OCI-M1 (cell line): ENCODE measurements around the gene HECW1.
A peak's percentile ranks its signal among the peaks of the same experiment; 100 is the strongest.
"Not testable (repeated sequence)": the region's sequence is repeated elsewhere in the genome, so short reads cannot be mapped to it uniquely, and the experiment has no call there.

Experiments
- DNase-seq: peaks from one replicate; lab custom pipeline; 2025; lab: John Stamatoyannopoulos, UW

Gene HECW1

DNA sequence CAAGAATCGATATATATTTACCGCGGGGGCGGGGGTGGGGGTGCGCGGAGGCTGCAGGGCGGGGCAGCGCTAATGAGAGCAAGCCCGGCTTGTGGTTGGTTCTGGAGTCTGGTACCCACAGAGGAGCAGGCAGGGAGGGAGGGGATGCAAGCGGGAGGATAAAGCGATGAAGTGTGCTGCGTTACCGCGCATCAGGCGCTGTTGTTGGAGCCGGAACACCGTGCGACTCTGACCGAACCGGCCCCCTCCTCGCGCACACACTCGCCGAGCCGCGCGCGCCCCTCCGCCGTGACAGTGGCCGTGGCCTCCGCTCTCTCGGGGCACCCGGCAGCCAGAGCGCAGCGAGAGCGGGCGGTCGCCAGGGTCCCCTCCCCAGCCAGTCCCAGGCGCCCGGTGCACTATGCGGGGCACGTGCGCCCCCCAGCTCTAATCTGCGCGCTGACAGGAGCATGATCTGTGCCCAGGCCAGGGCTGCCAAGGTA is at the start of gene HECW1:
Gene HECW1 (plus strand): TSS at position 189 of the 482 bp plus-strand sequence. CDS start 131,259 bp downstream, outside the sequence.
- no peak for DNase-seq

DNA sequence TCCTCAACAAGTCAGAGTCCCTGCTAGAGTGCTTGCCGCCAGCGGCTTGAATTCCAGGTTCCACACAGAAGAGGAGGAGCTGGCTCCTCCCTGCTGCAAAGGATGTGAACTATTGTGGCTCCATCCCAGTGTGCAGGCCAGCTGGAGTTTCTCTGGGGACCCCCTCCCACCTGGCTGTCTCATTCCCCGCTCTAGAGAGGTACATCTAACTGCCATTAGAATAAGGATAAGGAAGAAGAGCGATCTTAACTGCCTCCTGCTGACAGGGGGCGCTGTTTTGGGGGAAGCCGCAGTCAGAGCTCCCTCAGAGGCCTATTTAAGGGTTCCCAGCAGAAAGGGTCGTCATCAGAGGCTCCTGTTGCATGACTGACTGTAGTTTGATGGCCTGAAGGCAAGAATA is 40.8 kb upstream of the HECW1 start:
- peak; percentile 21 for DNase-seq

- peak; percentile 13 for DNase-seq
Measured at GRCh38 chr7:43072530-43072929, 39.9 kb upstream of the HECW1 start.

DNA sequence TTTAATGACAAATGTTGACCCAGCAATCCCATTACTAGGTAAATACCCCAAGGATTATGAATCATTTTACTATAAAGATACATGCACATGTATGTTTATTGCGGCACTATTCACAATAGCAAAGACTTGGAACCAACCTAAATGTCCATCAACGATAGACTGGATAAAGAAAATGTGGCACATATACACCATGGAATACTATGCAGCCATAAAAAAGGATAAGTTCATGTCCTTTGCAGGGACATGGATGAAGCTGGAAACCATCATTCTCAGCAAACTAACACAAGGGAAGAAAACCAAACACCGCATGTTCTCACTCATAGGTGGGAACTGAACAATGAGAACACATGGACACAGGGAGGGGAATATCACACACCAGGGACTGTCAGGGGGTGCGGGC is 38.6 kb upstream of the HECW1 start:
- not testable (repeated sequence) for DNase-seq

DNA sequence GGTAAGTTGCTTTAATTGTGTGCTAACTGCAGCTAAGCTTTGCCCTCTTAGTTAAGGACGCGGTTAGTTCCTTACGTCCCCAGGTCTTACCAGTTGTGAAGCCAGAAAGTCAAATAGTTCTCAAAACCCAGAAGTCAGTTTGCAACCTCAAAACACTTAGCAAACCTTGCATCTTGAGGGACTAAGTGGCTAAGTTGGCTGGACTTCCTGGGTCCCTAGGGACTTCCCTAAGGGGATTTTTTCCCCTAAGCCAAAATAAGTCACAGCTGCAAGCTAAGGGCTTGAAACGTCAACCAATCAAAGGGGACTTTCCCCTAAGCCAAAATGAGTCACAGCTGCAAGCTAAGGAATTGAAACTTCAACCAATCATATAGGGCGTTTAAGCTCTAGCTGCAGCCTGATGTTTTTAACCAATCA is 36.2 kb upstream of the HECW1 start:
- DNase-seq, result no peak

GRCh38 chr7:43076606-43077005 is 35.8 kb upstream of the HECW1 start:
- DNase-seq, result no peak

- DNase-seq, result no peak
Measured at GRCh38 chr7:43077285-43077684, 35.2 kb upstream of the HECW1 start.

DNA sequence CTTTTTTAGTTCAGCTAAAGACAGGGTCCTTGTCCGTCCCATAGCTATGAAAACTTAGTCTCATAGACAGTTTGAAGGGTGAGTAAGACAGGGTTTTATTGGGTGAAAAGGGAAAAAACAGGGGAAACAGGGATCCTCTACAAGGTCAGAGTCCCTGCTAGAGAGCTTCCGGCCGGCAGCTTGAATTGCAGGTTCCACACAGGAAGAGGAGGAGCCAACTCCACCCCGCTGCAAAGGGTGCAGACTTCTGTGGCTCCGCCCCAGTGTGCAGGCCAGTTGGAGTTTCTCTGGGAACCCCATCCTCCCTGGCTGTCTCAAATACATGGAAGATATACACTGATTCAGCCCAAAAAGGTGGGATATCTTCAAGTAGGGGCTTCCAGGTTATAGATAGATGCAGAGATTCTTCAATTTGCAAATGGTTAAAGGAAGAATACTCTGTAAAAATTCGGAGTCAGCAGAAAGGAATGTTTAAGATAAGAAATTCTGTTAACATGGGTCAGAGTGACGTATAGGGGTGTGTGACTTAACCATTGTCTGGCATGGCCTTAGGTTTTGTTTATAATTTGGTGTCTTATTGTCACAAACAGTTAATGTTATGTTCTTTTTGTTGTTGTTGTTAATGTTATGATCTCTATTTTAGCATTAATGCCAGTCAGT is 34.6 kb upstream of the HECW1 start:
- DNase-seq, result peak; percentile 1

GRCh38 chr7:43078794-43079193 is 33.7 kb upstream of the HECW1 start:
- DNase-seq, result no peak

GRCh38 chr7:43081603-43082002 is 30.8 kb upstream of the HECW1 start:
- no peak for DNase-seq

DNA sequence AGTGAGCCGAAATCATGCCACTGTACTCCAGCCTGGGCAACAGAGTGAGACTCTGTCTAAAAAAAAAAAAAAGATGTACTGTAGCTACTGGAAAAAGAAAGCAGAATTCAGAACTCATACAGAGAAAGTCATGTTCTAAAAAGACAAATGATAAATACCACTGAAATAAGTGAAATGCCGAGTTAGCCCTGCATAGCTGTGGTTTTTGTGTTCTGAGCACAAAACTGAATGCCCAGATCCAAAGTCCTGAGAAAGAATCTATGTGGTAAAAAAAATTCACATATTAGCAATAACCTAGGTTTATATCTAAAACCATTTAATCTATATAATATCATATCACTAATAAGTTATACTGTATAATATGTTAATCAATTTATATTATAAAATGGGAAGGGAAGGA is 29.3 kb upstream of the HECW1 start:
- DNase-seq, result no peak

GRCh38 chr7:43085017-43085416 is 27.4 kb upstream of the HECW1 start:
- no peak for DNase-seq

- no peak for DNase-seq
Measured at GRCh38 chr7:43085992-43086391, 26.5 kb upstream of the HECW1 start.

DNA sequence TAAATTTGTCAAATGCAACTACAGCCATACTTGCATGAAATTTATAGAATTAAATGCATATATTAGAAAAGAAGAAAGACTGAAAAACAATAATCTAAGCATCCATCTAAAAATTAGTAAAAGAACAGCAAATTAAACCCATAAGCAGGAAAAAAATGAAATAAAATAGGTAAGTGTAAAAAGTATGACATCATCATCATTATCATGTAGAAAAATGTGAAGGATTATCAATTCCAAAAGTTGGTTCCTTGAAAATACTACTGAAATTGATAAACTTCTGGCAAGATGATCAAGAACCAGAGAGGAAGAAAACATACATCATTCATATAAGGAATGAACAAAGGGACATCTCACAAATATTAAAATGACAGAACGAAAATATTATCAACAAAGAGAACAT is 19.6 kb upstream of the HECW1 start:
- no peak for DNase-seq

DNA sequence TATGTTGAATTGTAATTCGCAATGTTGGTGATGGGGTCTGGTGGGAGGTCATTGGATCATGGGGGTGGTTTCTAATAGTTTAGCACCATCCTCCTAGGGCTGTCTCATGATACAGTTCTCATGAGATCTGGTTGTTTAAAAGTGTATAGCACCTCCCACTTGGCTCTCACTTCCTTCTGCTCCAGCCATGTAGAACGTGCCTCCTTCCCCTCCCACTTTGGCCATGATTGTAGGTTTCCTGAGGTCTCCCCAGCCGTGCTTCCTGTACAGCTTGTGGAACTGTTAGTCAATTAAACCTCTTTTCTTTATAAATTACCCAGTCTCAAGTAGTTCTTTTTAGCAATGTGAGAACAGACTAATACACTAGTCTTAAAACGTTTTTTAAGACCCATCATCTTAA is 15.6 kb upstream of the HECW1 start:
- no peak for DNase-seq

GRCh38 chr7:43099750-43100149 is 12.7 kb upstream of the HECW1 start:
- no peak for DNase-seq

DNA sequence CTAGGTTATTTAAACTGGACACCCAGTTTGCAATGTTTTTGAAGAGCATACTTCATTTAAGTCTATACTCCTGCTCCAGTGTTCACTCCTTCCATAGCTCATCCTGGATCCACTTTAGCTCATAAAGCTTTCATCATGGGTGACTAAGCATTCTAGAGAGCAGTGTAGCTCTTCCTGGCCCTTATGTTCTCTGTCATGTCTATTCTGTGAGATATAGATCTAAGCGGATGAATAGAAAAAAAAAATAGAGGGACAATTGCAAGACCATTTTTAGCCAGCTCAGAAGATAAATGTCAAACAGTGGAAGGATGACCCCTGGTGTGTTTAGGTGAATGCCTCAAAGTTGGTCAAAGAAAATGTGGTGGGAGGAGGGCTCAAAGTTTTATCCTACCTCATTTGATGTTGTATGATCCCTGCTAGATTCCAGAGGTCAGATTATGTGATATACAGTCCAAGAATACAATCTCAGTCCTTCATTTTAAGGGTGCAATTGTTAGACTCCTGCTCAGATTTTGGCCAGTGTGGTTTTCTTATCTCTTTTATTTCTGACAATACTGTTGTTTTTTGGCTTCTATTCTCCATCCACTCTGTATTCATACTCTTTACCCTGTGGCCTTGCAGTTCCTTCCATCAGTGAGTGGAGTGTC is 7.5 kb upstream of the HECW1 start:
- DNase-seq, result no peak

DNA sequence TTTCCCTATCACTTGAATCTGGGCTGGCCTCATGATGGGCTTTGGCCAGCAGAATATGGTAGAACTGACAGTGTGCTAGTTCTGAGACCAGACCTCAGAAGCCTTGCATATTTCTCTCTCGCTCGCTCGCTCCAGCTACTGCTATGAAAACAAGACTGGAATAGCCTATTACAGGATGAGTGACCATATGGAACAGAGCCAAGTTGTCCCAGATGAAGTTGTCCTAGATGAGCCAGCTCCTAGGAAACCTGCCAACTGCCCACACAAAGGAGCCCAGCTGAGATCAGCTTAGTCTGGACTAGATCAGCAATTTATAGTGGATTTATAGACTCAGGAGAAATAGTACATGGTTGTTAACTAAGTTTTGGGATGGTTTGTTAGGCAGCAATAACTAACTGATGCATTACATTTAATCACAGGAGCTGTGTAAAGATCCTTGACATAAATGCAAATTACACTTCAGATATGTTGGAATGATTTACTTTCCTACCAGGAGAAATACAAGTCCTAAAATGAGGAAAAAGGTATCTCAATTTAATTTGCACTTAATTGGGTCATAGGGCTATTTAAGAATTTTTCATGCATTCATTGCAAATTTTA is 6.8 kb upstream of the HECW1 start:
- no peak for DNase-seq

- DNase-seq, result peak; percentile 67
Measured at GRCh38 chr7:43108255-43109011, 4.0 kb upstream of the HECW1 start.

- no peak for DNase-seq
Measured at GRCh38 chr7:43110791-43111535, 1.5 kb upstream of the HECW1 start.

DNA sequence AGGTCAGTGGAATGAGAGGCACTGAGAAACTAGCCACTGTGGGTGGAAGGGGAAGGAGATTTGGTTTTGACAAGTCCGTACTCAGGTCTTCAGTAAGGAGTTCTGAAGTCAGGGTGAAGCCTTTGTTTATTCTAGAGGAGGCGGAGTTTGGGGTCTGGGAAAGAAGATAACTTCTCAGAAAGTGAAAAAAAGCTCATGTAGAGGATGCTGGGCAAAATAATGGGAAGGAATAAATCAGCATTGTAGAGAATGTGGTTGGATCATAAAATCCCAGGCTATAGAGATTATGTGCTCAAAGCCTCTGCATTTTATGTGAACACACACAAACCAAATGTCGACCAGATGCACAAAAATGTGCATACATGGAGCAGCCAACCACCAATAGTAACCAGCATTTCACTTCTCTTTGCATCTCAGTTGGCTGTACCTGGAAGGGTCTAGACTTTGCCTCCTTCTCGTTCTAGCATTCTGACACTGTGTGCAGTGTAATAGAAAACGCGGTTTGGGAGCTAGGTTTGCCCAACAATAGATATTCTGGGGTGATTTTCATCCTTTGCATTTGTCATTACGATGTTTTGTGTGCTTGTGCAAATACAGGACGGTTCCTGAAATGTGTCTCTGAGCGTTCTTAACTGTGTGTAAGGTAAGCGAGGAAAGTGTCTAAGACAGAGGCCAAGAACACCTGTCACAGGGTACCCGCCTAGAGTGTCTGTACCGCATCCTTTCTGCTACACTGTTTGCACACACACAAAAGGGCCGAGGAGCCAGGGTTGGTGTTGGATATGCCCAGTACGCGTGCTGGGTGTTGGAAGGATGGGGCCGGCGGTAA is 603 bp upstream of the HECW1 start:
- no peak for DNase-seq
